ENCODE data around the gene MLLT1.

MLLT1 gene

DNA sequence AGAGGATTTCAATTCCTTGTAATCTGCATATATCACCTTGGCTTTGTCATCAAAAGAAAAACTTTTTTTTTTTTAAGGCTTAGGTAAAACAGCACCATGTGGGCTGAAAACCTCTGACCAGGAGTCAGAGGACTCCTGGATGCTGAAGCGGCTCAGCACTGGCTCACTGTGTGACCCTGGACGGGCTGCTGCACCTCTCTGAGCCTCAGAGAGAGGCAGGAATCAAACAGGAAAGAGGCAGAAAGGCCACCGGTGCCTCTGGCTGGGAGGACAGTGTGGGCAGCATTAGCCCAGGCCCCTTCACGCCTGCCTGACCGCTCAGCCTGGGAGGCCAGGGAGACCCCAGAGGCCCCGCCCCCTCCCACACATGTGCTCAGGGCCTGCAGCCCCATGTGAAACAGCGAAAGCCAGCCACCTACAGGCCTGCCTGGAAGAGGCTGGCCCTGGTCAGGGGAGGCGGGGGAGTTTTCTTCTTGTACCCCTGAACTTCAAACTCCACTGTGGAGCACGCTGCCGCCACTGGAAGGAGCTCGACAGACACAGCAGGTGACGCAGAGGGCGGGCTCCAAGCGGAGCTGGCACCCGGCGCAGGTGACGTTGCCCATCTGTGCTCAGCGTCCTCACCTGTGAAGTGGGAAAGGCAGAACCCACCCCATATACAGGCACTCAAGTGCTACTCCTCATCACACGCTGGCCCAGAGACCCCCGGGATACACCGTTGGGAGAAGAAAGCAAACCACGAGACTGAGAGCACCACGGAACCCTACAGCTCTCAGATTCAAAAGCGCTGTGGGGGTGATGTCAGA is 39.7 kb downstream of the MLLT1 start:
- Histone ChIP-seq H3K4me1 (ENCODE audit: low read depth, poor library complexity, severe bottlenecking) (no peaks in the 10 kb centered on the region), H2AFZ (ENCODE audit: low read depth) (no peak overlapping the region), H3K9ac (no peak overlapping the region), H3K36me3 (ENCODE audit: insufficient read depth) (no peaks in the 10 kb centered on the region), H3K4me2 (no peak overlapping the region), H3K27ac (no peak overlapping the region), H4K20me1 (ENCODE audit: insufficient read depth) (no peaks in the 10 kb centered on the region; the same call in 1 of the 2 replicates), H3K79me2 (ENCODE audit: insufficient read depth, low read depth) (peaks cover 47% of the 10 kb centered on the region), H3K27me3 (ENCODE audit: insufficient read depth, low read depth) (no peaks in the 10 kb centered on the region), H3K4me3 (IDR thresholded peaks at IDR 0.05; ENCODE audit: insufficient read depth, low read depth, low read length) (no peak overlapping the region)
- TF ChIP-seq, protein P1, sequence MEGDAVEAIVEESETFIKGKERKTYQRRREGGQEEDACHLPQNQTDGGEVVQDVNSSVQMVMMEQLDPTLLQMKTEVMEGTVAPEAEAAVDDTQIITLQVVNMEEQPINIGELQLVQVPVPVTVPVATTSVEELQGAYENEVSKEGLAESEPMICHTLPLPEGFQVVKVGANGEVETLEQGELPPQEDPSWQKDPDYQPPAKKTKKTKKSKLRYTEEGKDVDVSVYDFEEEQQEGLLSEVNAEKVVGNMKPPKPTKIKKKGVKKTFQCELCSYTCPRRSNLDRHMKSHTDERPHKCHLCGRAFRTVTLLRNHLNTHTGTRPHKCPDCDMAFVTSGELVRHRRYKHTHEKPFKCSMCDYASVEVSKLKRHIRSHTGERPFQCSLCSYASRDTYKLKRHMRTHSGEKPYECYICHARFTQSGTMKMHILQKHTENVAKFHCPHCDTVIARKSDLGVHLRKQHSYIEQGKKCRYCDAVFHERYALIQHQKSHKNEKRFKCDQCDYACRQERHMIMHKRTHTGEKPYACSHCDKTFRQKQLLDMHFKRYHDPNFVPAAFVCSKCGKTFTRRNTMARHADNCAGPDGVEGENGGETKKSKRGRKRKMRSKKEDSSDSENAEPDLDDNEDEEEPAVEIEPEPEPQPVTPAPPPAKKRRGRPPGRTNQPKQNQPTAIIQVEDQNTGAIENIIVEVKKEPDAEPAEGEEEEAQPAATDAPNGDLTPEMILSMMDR (conservative IDR thresholded peaks at IDR 0.05; ENCODE audit: low read depth, low read length) = no peak

DNA sequence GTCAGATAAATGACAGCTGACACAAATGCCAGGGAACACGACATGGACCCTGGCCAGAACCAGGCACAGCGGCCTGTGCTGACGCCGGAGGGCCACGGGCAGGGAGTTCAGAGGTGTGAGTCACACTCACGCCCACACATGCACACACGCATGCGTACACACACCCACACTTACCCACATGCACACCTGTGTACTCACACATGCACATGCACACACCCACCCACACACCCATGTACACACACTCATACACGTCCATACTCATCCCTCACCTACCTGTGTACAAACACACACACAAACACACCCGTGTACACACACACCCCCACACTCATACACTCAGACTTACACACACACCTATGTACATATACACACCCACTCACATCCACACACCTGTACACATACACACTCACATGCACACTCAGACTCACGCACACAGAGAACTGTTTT is 40.4 kb downstream of the MLLT1 start:
- H3K9ac ChIP-seq = no peak overlapping the region
- no peak overlapping the region for H3K4me2 ChIP-seq
- H3K79me2 ChIP-seq (ENCODE audit: insufficient read depth, low read depth) = peaks cover 47% of the 10 kb centered on the region
- H3K4me1 ChIP-seq (ENCODE audit: low read depth, poor library complexity, severe bottlenecking) = no peaks in the 10 kb centered on the region
- TF ChIP-seq, protein P1 (conservative IDR thresholded peaks at IDR 0.05; ENCODE audit: low read depth, low read length) = no peak
- no peak overlapping the region for H3K27ac ChIP-seq
- H3K27me3 ChIP-seq (ENCODE audit: insufficient read depth, low read depth) = no peaks in the 10 kb centered on the region
- H4K20me1 ChIP-seq (ENCODE audit: insufficient read depth) = no peaks in the 10 kb centered on the region; the same call in 1 of the 2 replicates
- no peak overlapping the region for H2AFZ ChIP-seq (ENCODE audit: low read depth)
- no peaks in the 10 kb centered on the region for H3K36me3 ChIP-seq (ENCODE audit: insufficient read depth)
- H3K4me3 ChIP-seq (IDR thresholded peaks at IDR 0.05; ENCODE audit: insufficient read depth, low read depth, low read length) = no peak overlapping the region

DNA sequence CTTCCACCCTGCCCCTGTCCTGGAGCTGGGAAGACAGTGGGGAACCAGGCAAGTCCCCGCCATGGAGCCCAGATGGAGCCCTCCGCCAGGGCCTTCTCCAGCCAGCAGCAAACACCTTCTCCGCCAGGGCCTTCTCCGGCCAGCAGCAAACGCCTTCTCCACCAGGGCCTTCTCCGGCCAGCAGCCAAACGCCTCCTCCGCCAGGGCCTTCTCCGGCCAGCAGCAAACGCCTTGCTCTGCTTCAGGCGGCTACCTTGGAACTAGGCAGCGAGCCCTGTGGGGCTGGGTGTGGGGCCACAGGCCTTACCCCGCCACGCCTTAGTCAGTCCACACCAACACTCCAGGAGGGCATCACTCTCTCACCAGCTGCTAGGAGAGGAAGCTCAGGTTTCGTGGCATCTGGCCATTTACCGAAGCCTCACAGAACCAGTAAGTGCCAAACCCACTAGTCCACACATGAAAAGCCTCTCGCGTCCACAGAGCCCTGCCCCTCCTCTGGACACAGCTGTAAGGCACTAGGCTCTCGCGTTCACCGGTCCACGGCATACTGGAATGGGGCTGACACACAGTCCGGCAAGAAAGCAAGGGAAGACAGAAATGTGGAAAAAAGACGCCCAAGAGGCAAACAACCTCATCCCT is 41.0 kb downstream of the MLLT1 start:
- Histone ChIP-seq H2AFZ (ENCODE audit: low read depth) (no peak overlapping the region), H3K36me3 (ENCODE audit: insufficient read depth) (no peaks in the 10 kb centered on the region), H3K27ac (no peak overlapping the region), H3K4me2 (no peak overlapping the region), H3K79me2 (ENCODE audit: insufficient read depth, low read depth) (peaks cover 46% of the 10 kb centered on the region), H4K20me1 (ENCODE audit: insufficient read depth) (no peaks in the 10 kb centered on the region; the same call in 1 of the 2 replicates), H3K4me1 (ENCODE audit: low read depth, poor library complexity, severe bottlenecking) (no peaks in the 10 kb centered on the region), H3K9ac (no peak overlapping the region), H3K4me3 (IDR thresholded peaks at IDR 0.05; ENCODE audit: insufficient read depth, low read depth, low read length) (no peak overlapping the region), H3K27me3 (ENCODE audit: insufficient read depth, low read depth) (no peaks in the 10 kb centered on the region)
- TF ChIP-seq, protein P1 (conservative IDR thresholded peaks at IDR 0.05; ENCODE audit: low read depth, low read length) = no peak

DNA sequence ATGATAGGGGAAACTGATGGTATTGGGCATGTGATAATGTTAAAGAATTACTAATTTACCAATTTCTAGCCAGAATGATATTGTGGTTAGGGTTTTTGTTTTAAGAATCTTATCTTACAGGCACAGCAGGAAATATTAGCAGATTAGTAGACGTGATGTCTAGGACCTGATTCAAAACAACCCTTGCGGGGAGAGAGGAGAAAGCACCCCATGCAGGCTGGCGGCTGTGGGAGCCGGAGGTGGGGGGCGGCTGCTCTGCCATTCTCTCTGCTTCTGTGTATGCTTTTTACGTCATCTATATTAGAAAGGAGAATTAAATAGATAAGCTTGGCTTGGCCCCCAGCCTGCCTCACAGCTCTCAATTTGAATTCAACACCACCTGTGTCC is 41.5 kb downstream of the MLLT1 start:
- no peak overlapping the region for H3K4me2 ChIP-seq

More for the DNA sequence above, 41.5 kb downstream of the MLLT1 start:
- H3K27me3 ChIP-seq (ENCODE audit: insufficient read depth, low read depth) = no peaks in the 10 kb centered on the region
- H3K79me2 ChIP-seq (ENCODE audit: insufficient read depth, low read depth) = peaks cover 40% of the 10 kb centered on the region; the same call in 1 of the 2 replicates
- no peak overlapping the region for H2AFZ ChIP-seq (ENCODE audit: low read depth)
- H3K9ac ChIP-seq = no peak overlapping the region
- no peaks in the 10 kb centered on the region for H3K36me3 ChIP-seq (ENCODE audit: insufficient read depth)
- H3K4me3 ChIP-seq (IDR thresholded peaks at IDR 0.05; ENCODE audit: insufficient read depth, low read depth, low read length) = no peak overlapping the region
- H4K20me1 ChIP-seq (ENCODE audit: insufficient read depth) = no peaks in the 10 kb centered on the region; the same call in 1 of the 2 replicates
- no peak overlapping the region for H3K27ac ChIP-seq
- TF ChIP-seq, protein P1 (conservative IDR thresholded peaks at IDR 0.05; ENCODE audit: low read depth, low read length) = no peak
- H3K4me1 ChIP-seq (ENCODE audit: low read depth, poor library complexity, severe bottlenecking) = no peaks in the 10 kb centered on the region
